GM12878 (cell line): ENCODE data around the gene CHRM4. TPM values are rescaled to one million over a fixed set of nuclear protein-coding genes. Genes with fewer than 3 reads are reported as not detected.

Experiments
- ATAC-seq: fragments of 200-7000 bp; cut with Tn5 transposase; 3 replicates; pipeline ENCODE4 v1.9.1; 2020; ENCODE audit warnings: mild to moderate bottlenecking, moderate library complexity
- BruUV-seq: library from RNA; stranded (reverse); fragments of 400-500 nt; replicated peaks from 2 replicates; lab custom pipeline; 2021; lab: Mats Ljungman, UMichigan
- CTCF ChIA-PET: fragments of 300-600 bp; sonication (Branson Sonifier 250); formaldehyde crosslinking; extraction: SDS; loops from one replicate; lab custom pipeline; 2021; ENCODE audit warnings: inconsistent platforms; lab: Yijun Ruan, JAX
- POLR2A ChIA-PET: fragments of 350-600 bp; formaldehyde crosslinking; extraction: SDS; loops from one replicate; lab custom pipeline; 2021; ENCODE audit warnings: inconsistent platforms; lab: Charles Lee
- RAD21 ChIA-PET: fragments of 300-600 bp; sonication (Branson Sonifier 250); formaldehyde crosslinking; loops from one replicate; lab custom pipeline; 2023; ENCODE audit warnings: antibody characterized with exemption; ENCODE audit not compliant: unreplicated experiment; lab: Charles Lee
- SMC1A ChIA-PET: fragments of 300-600 bp; sonication (Branson Sonifier 250); formaldehyde crosslinking; loops from one replicate; lab custom pipeline; 2023; ENCODE audit not compliant: unreplicated experiment, uncharacterized antibody; lab: Charles Lee
- DNase-seq: peaks from one replicate; pipeline ENCODE4 v3.0.0-alpha.2; 2011; ENCODE audit warnings: low read depth, low spot score
- FAIRE-seq: peaks from 3 replicates; lab custom pipeline; 2011; peaks lifted over from hg19 to GRCh38; lab: Jason Lieb, UNC
- H2AFZ ChIP-seq: 2 replicates; pipeline ENCODE4 v1.6.0; 2011; ENCODE audit warnings: low read depth, low read length, control low read depth; ENCODE audit not compliant: control insufficient read depth
- H3K27ac ChIP-seq: 2 replicates; pipeline ENCODE4 v1.5.1; 2011; ENCODE audit warnings: control low read depth; ENCODE audit not compliant: control insufficient read depth, insufficient read depth
- H3K27me3 ChIP-seq, 2 experiments: replicated peaks in 1 of 2; 2 replicates each; pipeline versions ENCODE4 v1.6.0 to v1.6.1; 2011; ENCODE audit warnings: low read length in 1 of 2; ENCODE audit not compliant: control insufficient read depth in 2 of 2, insufficient read depth in 2 of 2
- H3K36me3 ChIP-seq, 2 experiments: 2 replicates each; pipeline ENCODE4 v1.5.1; 2011; ENCODE audit warnings: low read length in 1 of 2; ENCODE audit not compliant: control insufficient read depth in 2 of 2, insufficient read depth in 2 of 2
- H3K4me1 ChIP-seq: 2 replicates; pipeline ENCODE4 v1.6.1; 2011; ENCODE audit warnings: mild to moderate bottlenecking, low read length, moderate library complexity, mixed read lengths; ENCODE audit not compliant: control insufficient read depth, insufficient read depth
- H3K4me2 ChIP-seq: 2 replicates; pipeline ENCODE4 v1.6.0; 2011; ENCODE audit warnings: control low read depth; ENCODE audit not compliant: control insufficient read depth, insufficient read depth
- H3K4me3 ChIP-seq: fragments of 200-600 bp; sonication (generic); 2 replicates; pipeline ENCODE4 v1.5.1; 2016
- H3K79me2 ChIP-seq: 2 replicates; pipeline ENCODE4 v1.6.0; 2011; ENCODE audit warnings: low read length; ENCODE audit not compliant: control insufficient read depth, insufficient read depth
- H3K9ac ChIP-seq: 2 replicates; pipeline ENCODE4 v1.8.0; 2011; ENCODE audit warnings: low read length, control low read depth, mixed read lengths; ENCODE audit not compliant: control insufficient read depth, insufficient read depth
- H3K9me3 ChIP-seq: replicated peaks from 3 replicates; pipeline ENCODE4 v1.5.1; 2011; ENCODE audit warnings: mild to moderate bottlenecking, low read length; ENCODE audit not compliant: control insufficient read depth, insufficient read depth
- H4K20me1 ChIP-seq: 2 replicates; pipeline ENCODE4 v1.6.0; 2011; ENCODE audit not compliant: control insufficient read depth, insufficient read depth
- CREB1 ChIP-seq: IDR thresholded peaks from 2 replicates; pipeline ENCODE4 v1.6.1; 2012; ENCODE audit warnings: low read depth, mild to moderate bottlenecking, inconsistent platforms
- EP300 ChIP-seq, 2 experiments: fragments of 150-350 bp in 1 of 2; IDR thresholded peaks; 2 replicates each; pipeline ENCODE4 v1.6.1; 2011 to 2012; ENCODE audit warnings: low read depth in 2 of 2, low read length in 2 of 2, borderline replicate concordance in 1 of 2, improper control_type of control experiment in 1 of 2, inconsistent platforms in 1 of 2; ENCODE audit not compliant: control insufficient read depth in 1 of 2
- ETV6 ChIP-seq, 2 experiments: fragments of 450-650 bp in 1 of 2; IDR thresholded peaks in 1 of 2; conservative IDR thresholded peaks in 1 of 2; 2 replicates each; pipeline ENCODE4 v1.6.1; 2014; ENCODE audit warnings: antibody characterized with exemption in 1 of 2, borderline replicate concordance in 1 of 2, low read depth in 1 of 2, mild to moderate bottlenecking in 1 of 2, moderate library complexity in 1 of 2
- NBN ChIP-seq: fragments of 450-650 bp; IDR thresholded peaks from 2 replicates; pipeline ENCODE4 v1.6.1; 2016
- RUNX3 ChIP-seq: IDR thresholded peaks from 2 replicates; pipeline ENCODE4 v1.6.1; 2012; ENCODE audit warnings: low read length, inconsistent platforms
- SIN3A ChIP-seq: IDR thresholded peaks from 2 replicates; pipeline ENCODE4 v1.6.1; 2012; ENCODE audit warnings: low read depth, low read length, improper control_type of control experiment
- WRNIP1 ChIP-seq: IDR thresholded peaks from 2 replicates; pipeline ENCODE4 v1.6.1; 2011; ENCODE audit warnings: low read depth, low read length, improper control_type of control experiment, borderline replicate concordance
- ZNF24 ChIP-seq: fragments of 450-650 bp; IDR thresholded peaks from 2 replicates; pipeline ENCODE4 v1.6.1; 2017; ENCODE audit warnings: antibody characterized with exemption, mild to moderate bottlenecking
- WGBS: methylation state at CpG from one replicate; pipeline ENCODE4 v1.1.6; 2016; ENCODE audit warnings: low lambda C conversion rate; ENCODE audit not compliant: insufficient replicate concordance, insufficient coverage; ENCODE audit errors: missing lambda C conversion rate; 5-methylcytosine and 5-hydroxymethylcytosine counted together
- in situ Hi-C: fragments of 300-500 bp; cut with MboI; formaldehyde crosslinking; loops from 9 replicates; pipeline ENCODE4 v1.14.3; 2018; ENCODE audit warnings: mixed read lengths
- intact Hi-C: fragments of 100-400 bp; cut with micrococcal nuclease; formaldehyde crosslinking; loops from one replicate; pipeline ENCODE4 v1.14.2; 2022; ENCODE audit not compliant: unreplicated experiment
- polyA plus RNA-seq, 11 experiments: library from polyadenylated mRNA; depleted of rRNA in 4 of 11; unstranded in 6 of 11; stranded (reverse) in 5 of 11; fragments of >200 nt; fragmentation: Nextera tagmentation in 4 of 11; fragmentation: Illumina TruSeq in 1 of 11; extraction: Ambion mirVana in 4 of 11; extraction: Trizol in 1 of 11; gene quantifications; 1 replicate in 1 of 11; 2 replicates in 10 of 11; pipeline versions ENCODE4 v1.2.1 to v1.2.3, GENCODE V29; 2011 to 2016; ENCODE audit warnings: inconsistent platforms in 2 of 11, missing spikeins in 2 of 11, low read depth in 1 of 11
- total RNA-seq, 4 experiments: library from RNA; depleted of rRNA in 3 of 4; stranded (reverse); fragments of >200 nt in 3 of 4; fragmentation: Illumina TruSeq in 1 of 4; extraction: Trizol in 1 of 4; gene quantifications; 2 replicates each; pipeline versions ENCODE4 v1.2.1 to v1.2.3, GENCODE V29; 2013 to 2021
- TF ChIP-seq, protein P1 (sequence below): fragments of 450-650 bp; IDR thresholded peaks from 2 replicates; pipeline ENCODE4 v1.6.1; 2017; ENCODE audit warnings: mild to moderate bottlenecking

The CHRM4 gene
- total and polyA plus RNA-seq, 10 of the 15 experiments (the other 5 are each of a cell fraction or from before 2014, with no cell fraction given), result 0.12 to 0.23 (median 0.13) TPM; not detected in 7

DNA sequence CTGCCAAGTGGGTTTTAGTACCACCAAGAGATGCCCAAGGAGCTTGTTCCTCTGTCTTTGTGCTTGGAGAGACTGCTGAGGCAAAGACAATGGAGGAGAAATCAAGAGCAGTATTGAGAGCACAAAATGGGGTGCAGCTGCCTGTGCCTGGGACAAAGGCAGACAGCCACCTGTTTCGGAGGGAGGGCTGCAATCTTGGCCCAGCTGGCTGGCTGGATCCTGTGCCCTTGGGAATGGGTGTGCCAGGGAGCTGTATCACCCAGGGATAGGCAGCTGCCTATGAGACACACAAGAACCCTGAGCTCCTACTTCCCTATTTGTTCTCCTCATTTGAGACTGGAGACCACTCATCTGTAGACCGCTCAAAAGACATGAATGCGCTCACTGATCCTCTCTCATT lies 23.3 kb upstream of the CHRM4 start:
- no peaks in the 10 kb centered on the region for H3K79me2 ChIP-seq
- ATAC-seq, result no peak
- H3K27ac ChIP-seq, result no peak overlapping the region
- no peaks in the 10 kb centered on the region for H4K20me1 ChIP-seq
- H3K4me3 ChIP-seq, result no peak overlapping the region
- no peaks in the 10 kb centered on the region for H3K4me1 ChIP-seq
- ChIA-PET SMC1A (interaction anchor here (0.8 kb wide), 1 partner anchor 108 kb away, joined by 4 read pairs; no protein-coding TSS in a partner anchor), RAD21 (no interaction called here), POLR2A (no interaction called here), CTCF (interaction anchor here (1.1 kb wide), 1 partner anchor 22 kb away, joined by 4 read pairs; no protein-coding TSS in a partner anchor)
- H2AFZ ChIP-seq, result no peak overlapping the region
- BruUV-seq, result no TSS peak
- TF ChIP-seq ZNF24 (no peak), ETV6 (conservative IDR thresholded peaks at IDR 0.05 in 1 of 2, IDR thresholded peaks at IDR 0.05 in 1 of 2; ENCODE audit: borderline replicate concordance in 1 of 2, low read depth in 1 of 2) (no peak), RUNX3 (no peak), WRNIP1 (no peak), NBN (no peak), EP300 (IDR thresholded peaks at IDR 0.05; ENCODE audit: borderline replicate concordance in 1 of 2, control insufficient read depth in 1 of 2, low read depth in 2 of 2, low read length in 2 of 2) (no peak), CREB1 (no peak), SIN3A (no peak)
- TF ChIP-seq, protein P1, sequence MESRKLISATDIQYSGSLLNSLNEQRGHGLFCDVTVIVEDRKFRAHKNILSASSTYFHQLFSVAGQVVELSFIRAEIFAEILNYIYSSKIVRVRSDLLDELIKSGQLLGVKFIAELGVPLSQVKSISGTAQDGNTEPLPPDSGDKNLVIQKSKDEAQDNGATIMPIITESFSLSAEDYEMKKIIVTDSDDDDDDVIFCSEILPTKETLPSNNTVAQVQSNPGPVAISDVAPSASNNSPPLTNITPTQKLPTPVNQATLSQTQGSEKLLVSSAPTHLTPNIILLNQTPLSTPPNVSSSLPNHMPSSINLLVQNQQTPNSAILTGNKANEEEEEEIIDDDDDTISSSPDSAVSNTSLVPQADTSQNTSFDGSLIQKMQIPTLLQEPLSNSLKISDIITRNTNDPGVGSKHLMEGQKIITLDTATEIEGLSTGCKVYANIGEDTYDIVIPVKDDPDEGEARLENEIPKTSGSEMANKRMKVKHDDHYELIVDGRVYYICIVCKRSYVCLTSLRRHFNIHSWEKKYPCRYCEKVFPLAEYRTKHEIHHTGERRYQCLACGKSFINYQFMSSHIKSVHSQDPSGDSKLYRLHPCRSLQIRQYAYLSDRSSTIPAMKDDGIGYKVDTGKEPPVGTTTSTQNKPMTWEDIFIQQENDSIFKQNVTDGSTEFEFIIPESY, result no peak
- FAIRE-seq, result no peak
- in situ Hi-C loops, result no loop called here
- 32% methylated on average over 3 of the region's 3 CpGs for WGBS
- H3K9ac ChIP-seq, result no peak overlapping the region
- no peaks in the 10 kb centered on the region for H3K9me3 ChIP-seq
- intact Hi-C loops, result no loop called here
- DNase-seq, result no peak
- no peak overlapping the region for H3K4me2 ChIP-seq
- H3K27me3 ChIP-seq, result no peaks in the 10 kb centered on the region
- H3K36me3 ChIP-seq, result peaks cover 12 to 18% of the 10 kb centered on the region in 2 experiments
